GM18951 (cell line): ENCODE data around the gene GLDN.

Source experiments
- POLR2A ChIP-seq: IDR thresholded peaks from 4 replicates; pipeline ENCODE4 v1.6.1; 2011; ENCODE audit warnings: mild to moderate bottlenecking; ENCODE audit not compliant: insufficient read length, insufficient read depth; ENCODE audit errors: extremely low read depth
- in situ Hi-C: fragments of 300-500 bp; cut with MboI; formaldehyde crosslinking; loops from one replicate; pipeline ENCODE4 v1.12.0; 2022; ENCODE audit warnings: low sequenced_read_pairs, mixed read lengths, inconsistent platforms; ENCODE audit not compliant: unreplicated experiment

Gene GLDN

DNA sequence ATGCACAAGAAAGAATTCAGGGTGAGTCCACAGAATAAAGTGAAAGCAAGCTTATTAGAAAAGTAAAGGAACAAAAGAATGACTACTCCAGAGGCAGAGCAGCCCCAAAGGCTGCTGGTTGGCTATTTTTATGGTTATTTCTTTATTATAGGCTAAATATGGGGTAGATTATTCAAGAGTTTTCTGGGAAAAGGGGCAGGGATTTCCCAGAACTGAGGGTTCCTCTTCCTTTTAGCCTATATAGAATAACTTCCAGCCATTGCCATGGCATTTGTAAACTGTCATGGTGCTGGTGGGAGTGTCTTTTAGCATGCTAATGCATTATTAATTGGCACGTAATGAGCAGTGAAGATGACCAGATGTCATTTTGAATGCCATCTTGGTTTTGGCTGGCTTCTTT, 13.6 kb downstream of the GLDN start:
- TF ChIP-seq POLR2A, result no peak

GRCh38 chr15:51356147-51356546, 14.7 kb downstream of the GLDN start:
- TF ChIP-seq POLR2A, result no peak
- in situ Hi-C loops, result no loop called here

More for the DNA sequence above, 13.6 kb downstream of the GLDN start:
- in situ Hi-C loops, result no loop called here

DNA sequence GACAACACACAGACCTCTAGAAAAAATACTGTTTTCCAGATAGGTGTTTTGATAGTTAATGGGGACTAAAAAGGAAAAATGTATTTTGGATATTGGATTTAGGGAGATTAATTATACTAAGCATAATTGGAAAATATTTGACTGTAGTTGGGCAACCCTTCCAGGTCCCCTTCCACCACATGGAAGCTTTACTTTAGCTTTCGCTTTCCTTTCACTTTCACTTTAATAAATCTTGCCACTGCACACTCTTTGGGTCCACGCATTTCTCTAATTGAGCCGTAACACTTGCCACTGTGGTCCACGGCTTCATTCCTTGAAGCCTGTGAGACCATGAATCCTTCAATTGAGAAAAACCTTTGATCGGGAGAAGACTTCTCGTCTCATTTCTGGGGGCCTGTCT, 15.5 kb downstream of the GLDN start:
- in situ Hi-C loops, result no loop called here
- no peak for TF ChIP-seq POLR2A

GRCh38 chr15:51359981-51360380, 18.5 kb downstream of the GLDN start:
- in situ Hi-C loops, result no loop called here
- no peak for TF ChIP-seq POLR2A

GRCh38 chr15:51363383-51363782, 21.9 kb downstream of the GLDN start:
- in situ Hi-C loops, result no loop called here
- no peak for TF ChIP-seq POLR2A

DNA sequence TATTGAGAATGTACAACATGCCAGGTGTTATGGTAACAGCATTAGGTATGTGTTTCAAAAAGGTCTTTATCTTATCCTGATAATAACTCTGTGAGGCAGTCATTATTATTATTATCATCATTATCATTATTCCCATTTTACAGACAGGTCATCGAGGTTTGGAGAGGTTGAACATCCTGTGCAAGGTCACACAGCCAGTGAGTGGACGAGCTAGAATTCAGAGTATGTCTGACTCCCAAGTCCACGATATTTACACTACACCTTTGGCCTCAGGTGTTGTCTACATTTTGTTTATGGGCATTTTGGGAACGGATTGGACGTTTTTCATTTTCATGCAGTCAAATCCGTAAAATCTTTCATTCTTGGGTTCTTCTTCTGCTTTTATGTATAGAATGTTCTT, 24.0 kb downstream of the GLDN start:
- in situ Hi-C loops, result no loop called here

DNA sequence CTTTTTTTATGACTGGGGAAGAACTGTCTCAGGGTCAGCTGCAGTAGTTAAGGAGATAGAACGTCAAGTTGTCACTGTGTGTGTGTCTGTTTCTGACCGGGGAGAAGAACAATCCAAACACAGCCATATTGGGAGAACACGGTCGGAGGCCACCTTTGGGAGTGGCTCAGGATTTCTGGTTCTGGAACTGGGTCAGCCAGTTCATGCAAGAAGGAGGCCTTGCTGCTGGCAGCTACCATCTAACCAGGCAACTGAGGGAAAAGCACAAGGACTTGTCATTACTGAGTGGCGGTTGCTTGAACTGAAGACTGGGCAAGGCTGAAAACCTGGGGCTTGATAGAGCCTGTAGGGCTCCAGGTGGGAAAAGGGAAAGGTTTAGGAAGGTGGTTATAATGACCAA, 24.6 kb downstream of the GLDN start:
- in situ Hi-C loops, result no loop called here
- TF ChIP-seq POLR2A, result no peak

More for the DNA sequence above, 24.0 kb downstream of the GLDN start:
- no peak for TF ChIP-seq POLR2A

DNA sequence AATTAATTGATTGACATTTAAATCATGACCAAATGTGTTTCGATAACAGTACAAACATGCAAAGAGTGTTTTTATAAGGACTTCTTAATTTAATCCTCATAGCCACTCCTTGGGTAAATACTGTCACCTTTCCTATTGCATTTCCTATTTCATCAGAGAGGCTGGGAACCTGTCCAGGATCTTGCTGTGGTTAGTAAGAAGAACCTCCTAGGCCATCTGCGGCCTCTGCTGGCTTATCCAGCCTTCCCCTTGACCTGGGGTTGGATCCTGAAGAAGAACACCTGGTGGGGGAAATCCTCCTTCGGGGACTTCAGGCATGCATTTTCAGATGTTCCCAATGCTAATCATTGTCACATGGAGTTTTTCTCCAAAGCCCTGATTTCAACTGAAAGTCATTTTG, 25.5 kb downstream of the GLDN start:
- TF ChIP-seq POLR2A, result no peak
- in situ Hi-C loops, result no loop called here

DNA sequence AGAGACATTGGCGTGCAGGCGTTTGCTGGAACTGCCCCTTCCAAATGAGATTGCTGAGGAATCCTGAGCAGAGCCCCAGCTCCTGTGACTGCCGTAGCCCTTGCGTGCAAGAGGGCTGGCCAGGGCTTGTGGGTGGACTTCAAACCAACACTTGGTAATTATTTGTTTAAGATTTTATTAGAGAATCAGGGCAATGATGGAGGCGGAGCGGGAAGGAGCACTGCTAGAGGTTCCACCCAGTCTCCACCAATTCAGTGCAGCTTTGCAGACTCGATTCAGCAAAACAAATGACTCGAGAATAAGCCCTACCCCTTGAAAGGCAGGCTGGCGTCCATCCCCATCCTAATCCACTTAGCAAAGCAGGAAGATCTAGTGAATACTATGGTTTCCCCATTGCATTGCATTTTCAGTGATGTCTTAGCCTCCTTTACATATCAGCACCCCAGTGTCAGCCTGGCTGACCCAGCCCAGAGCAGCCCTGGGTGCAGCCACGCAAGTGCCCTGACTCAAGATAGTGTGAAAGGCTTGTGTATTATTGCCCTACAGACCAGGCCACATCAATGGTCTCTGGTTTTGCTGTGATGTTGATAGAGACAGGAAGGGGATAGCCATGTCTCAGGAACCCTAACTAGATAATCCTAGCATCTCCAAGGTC, 26.0 kb downstream of the GLDN start:
- in situ Hi-C loops, result no loop called here
- no peak for TF ChIP-seq POLR2A

GRCh38 chr15:51368307-51368706, 26.9 kb downstream of the GLDN start:
- in situ Hi-C loops, result no loop called here
- TF ChIP-seq POLR2A, result no peak

GRCh38 chr15:51368751-51369450, 27.4 kb downstream of the GLDN start:
- TF ChIP-seq POLR2A, result no peak
- in situ Hi-C loops, result no loop called here

DNA sequence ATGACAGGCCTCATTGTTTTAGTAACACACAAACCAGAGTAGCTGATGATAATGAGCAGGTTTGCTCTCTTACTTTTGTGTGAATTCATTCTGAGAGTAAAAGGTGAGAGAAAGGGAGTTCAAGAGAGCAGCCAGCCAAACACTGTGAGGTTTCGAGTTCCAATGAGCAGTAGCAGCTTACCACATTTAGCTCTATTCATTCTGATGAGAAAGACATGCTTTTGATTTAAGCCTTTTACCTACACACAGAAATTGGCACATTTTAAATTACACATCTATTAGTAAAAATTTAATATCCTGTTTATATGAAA, 28.0 kb downstream of the GLDN start:
- no peak for TF ChIP-seq POLR2A
- in situ Hi-C loops, result no loop called here

DNA sequence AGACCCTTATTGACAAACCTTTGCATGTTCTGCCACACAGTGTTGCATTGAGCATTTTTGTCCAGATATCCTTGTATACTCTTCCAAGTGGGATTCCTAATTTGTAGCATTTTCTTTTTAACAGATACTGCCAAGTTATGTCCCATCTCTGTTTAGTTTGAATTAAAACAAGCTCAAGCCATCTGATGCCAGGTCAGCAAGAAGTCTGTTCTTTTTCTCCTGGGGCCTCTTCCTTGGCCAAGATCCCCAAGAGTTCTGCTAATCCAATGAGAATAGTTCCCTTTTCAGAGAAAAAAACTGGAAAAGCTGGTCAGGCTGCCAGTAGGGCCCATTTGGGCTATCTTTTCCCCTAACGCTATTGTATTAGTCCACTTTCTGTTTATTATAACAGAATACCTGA, 29.8 kb downstream of the GLDN start:
- in situ Hi-C loops, result no loop called here
- no peak for TF ChIP-seq POLR2A

DNA sequence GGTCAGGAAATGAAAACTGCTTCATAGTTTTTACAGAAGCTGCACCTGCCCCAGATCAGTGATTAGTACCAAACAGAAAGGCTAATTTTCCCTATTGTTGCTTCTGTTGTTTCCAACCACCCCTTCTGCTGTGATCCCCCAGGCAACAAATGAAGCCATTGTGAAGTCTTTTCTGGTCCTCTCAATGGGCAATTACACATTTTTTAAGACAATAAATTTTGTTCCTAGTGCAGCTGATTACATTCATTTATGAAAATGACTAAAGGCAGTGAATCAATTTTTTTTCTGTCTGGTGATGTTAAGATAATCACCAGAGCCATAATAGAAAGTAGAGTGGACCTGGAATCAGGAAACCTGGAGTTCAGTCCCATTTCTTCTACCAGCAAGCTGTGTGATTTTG, 32.7 kb downstream of the GLDN start:
- no peak for TF ChIP-seq POLR2A
- in situ Hi-C loops, result no loop called here
